ENCODE data around the gene TRIM49.
"Not testable (repeated sequence)": the region's sequence is repeated elsewhere in the genome, so short reads cannot be mapped to it uniquely, and the experiment has no call there.

TRIM49 gene

GRCh38 chr11:89808475-89808874, at the start of gene TRIM49:
TSS of gene TRIM49 (minus strand) at chr11:89808575. CDS start at chr11:89804469, 4,106 bp downstream.
- not testable (repeated sequence) for DNase-seq

GRCh38 chr11:89826694-89827093, 18.3 kb upstream of the TRIM49 start:
- DNase-seq = not testable (repeated sequence)

GRCh38 chr11:89820008-89820407, 11.6 kb upstream of the TRIM49 start:
- not testable (repeated sequence) for DNase-seq

- not testable (repeated sequence) for DNase-seq
These were observed 5.2 kb upstream of the TRIM49 start for GRCh38 chr11:89813535-89813934.

DNA sequence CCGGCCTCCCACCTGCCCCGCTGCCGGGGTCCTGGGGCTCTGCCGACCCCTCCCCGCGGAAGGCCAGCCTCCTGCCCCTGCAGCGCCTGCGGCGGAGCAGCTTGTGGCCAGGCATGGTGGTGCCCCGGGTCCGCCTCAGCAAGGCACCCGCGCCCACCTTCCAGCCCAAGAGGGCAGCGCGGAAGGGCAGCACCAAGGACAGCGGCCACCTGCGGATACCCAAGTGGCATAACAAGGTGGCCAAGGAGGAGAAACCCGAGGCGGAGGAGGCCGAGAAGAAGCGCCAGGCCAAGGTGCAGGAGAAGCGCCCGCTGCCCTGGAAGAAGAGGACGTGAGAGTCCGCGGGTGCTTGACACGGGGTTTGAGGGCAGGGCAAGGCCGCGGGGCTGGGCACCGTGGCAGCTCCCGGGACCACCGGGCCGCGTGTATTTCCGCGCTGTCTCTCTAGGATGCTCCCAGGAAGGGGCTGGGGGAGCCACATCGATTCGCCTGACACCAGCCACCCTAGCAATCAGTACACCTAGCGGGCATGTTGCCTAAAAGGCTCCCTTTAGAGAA, 20.8 kb downstream of the TRIM49 start:
- DNase-seq = not testable (repeated sequence)

- not testable (repeated sequence) for DNase-seq
These were observed 22.6 kb downstream of the TRIM49 start for GRCh38 chr11:89785726-89786125.

GRCh38 chr11:89750822-89751221, 57.6 kb downstream of the TRIM49 start:
- DNase-seq = not testable (repeated sequence)

Data from activated gamma-delta T cell treated with Interleukin-2 at 50 U/mL for 16 hours (primary cell).